Measurements from ENCODE around the gene NHERF2. TPM values are rescaled to one million over a fixed set of nuclear protein-coding genes. Genes with fewer than 3 reads are reported as not detected.

NHERF2 gene
- polyA plus RNA-seq, 1 experiment: 107 TPM

- POLR2A ChIA-PET: no interaction called here
- TF ChIP-seq, protein P1, sequence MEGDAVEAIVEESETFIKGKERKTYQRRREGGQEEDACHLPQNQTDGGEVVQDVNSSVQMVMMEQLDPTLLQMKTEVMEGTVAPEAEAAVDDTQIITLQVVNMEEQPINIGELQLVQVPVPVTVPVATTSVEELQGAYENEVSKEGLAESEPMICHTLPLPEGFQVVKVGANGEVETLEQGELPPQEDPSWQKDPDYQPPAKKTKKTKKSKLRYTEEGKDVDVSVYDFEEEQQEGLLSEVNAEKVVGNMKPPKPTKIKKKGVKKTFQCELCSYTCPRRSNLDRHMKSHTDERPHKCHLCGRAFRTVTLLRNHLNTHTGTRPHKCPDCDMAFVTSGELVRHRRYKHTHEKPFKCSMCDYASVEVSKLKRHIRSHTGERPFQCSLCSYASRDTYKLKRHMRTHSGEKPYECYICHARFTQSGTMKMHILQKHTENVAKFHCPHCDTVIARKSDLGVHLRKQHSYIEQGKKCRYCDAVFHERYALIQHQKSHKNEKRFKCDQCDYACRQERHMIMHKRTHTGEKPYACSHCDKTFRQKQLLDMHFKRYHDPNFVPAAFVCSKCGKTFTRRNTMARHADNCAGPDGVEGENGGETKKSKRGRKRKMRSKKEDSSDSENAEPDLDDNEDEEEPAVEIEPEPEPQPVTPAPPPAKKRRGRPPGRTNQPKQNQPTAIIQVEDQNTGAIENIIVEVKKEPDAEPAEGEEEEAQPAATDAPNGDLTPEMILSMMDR (IDR thresholded peaks at IDR 0.05; ENCODE audit: insufficient read depth, low read depth, low read length): no peak
- CTCF ChIA-PET: interaction anchor here (1.0 kb wide), 1 partner anchor 15 kb away, joined by 8 read pairs; no protein-coding TSS in a partner anchor
- DNase-seq (ENCODE audit: low read depth): no peak
- Histone ChIP-seq H3K4me3 (ENCODE audit: low read depth, low read length) (no peak overlapping the region), H3K27me3 (ENCODE audit: control insufficient read depth, insufficient read depth, low read length) (no peaks in the 10 kb centered on the region), H3K36me3 (ENCODE audit: control insufficient read depth, insufficient read depth, low read length) (peaks cover 25% of the 10 kb centered on the region)
Observed at GRCh38 chr16:2037647-2038381, 11.1 kb downstream of the NHERF2 start.

- CTCF ChIA-PET: interaction anchor here (0.9 kb wide), 1 partner anchor 16 kb away, joined by 3 read pairs; no protein-coding TSS in a partner anchor
- Histone ChIP-seq H3K36me3 (ENCODE audit: control insufficient read depth, insufficient read depth, low read length) (peaks cover 28% of the 10 kb centered on the region), H3K27me3 (ENCODE audit: control insufficient read depth, insufficient read depth, low read length) (no peaks in the 10 kb centered on the region)
Observed at GRCh38 chr16:2038382-2039231, 11.9 kb downstream of the NHERF2 start.

DNA sequence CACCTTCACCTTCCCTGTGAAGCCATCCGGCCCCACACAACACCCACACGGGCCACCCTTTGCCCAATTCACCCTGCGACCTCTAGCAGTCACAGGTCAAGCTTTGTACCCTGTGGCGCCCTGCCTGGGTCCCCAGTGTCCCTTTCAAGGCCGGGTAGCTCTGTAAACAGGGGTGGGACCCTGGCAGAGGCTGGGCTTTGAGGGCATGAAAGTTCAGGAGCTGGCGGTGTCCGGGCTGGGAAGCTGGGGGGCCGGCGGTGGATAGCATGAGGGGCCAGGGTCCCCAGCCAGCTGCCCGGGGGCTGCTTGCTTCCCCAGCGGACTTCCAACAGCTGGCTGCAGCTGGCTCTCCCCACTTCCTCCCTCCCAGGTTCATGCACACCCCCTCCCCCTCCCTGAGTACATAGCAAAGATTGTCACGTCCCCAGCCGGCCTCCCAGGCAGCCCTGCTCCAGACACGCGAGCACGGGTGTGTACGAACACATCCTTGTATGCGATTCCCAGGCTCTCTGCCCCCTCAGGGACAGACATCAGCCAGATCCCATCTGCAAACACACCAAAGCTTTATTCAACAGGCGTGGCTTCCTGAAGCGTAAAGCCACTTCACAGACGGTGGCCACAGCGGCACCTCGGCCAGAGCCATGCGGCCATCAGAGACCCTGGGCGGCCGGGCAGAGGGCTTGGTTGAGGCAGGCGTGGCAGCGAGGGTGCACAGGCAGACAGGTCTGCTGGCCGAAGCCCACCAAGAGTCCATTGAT, 12.8 kb downstream of the NHERF2 start:
- ChIA-PET POLR2A (no interaction called here), CTCF (interaction anchor here (0.9 to 1.4 kb wide), 2 partner anchors 15 to 17 kb away, joined by 3 read pairs; no protein-coding TSS in a partner anchor)
- TF ChIP-seq, protein P1 (IDR thresholded peaks at IDR 0.05; ENCODE audit: insufficient read depth, low read depth, low read length): no peak
- peak; percentile 92 for DNase-seq (ENCODE audit: low read depth)
- Histone ChIP-seq H3K36me3 (ENCODE audit: control insufficient read depth, insufficient read depth, low read length) (peaks cover 28% of the 10 kb centered on the region), H3K27me3 (ENCODE audit: control insufficient read depth, insufficient read depth, low read length) (no peaks in the 10 kb centered on the region), H3K4me3 (ENCODE audit: low read depth, low read length) (no peak overlapping the region)

More at GRCh38 chr16:2038382-2039231, 11.9 kb downstream of the NHERF2 start:
- TF ChIP-seq, protein P1 (IDR thresholded peaks at IDR 0.05; ENCODE audit: insufficient read depth, low read depth, low read length): no peak
- DNase-seq (ENCODE audit: low read depth): no peak
- POLR2A ChIA-PET: no interaction called here
- H3K4me3 ChIP-seq (ENCODE audit: low read depth, low read length): no peak overlapping the region

- CTCF ChIA-PET: interaction anchor here (0.6 to 1.4 kb wide), 2 partner anchors 13 to 16 kb away, joined by 3 read pairs; no protein-coding TSS in a partner anchor
- TF ChIP-seq, protein P1 (IDR thresholded peaks at IDR 0.05; ENCODE audit: insufficient read depth, low read depth, low read length): no peak
- POLR2A ChIA-PET: no interaction called here
- Histone ChIP-seq H3K27me3 (ENCODE audit: control insufficient read depth, insufficient read depth, low read length) (no peaks in the 10 kb centered on the region), H3K36me3 (ENCODE audit: control insufficient read depth, insufficient read depth, low read length) (peaks cover 28% of the 10 kb centered on the region), H3K4me3 (ENCODE audit: low read depth, low read length) (no peak overlapping the region)
- DNase-seq (ENCODE audit: low read depth): no peak
Observed at GRCh38 chr16:2040041-2040786, 13.5 kb downstream of the NHERF2 start.

Measured in BJ (cell line).